ENCODE results near the gene IFNL1. TPM values are rescaled to one million over a fixed set of nuclear protein-coding genes. Genes with fewer than 3 reads are reported as not detected.

IFNL1 gene
- total and polyA plus RNA-seq, 2 donors (not counting 1 experiment from before 2014, with no cell fraction given): not detected

DNA sequence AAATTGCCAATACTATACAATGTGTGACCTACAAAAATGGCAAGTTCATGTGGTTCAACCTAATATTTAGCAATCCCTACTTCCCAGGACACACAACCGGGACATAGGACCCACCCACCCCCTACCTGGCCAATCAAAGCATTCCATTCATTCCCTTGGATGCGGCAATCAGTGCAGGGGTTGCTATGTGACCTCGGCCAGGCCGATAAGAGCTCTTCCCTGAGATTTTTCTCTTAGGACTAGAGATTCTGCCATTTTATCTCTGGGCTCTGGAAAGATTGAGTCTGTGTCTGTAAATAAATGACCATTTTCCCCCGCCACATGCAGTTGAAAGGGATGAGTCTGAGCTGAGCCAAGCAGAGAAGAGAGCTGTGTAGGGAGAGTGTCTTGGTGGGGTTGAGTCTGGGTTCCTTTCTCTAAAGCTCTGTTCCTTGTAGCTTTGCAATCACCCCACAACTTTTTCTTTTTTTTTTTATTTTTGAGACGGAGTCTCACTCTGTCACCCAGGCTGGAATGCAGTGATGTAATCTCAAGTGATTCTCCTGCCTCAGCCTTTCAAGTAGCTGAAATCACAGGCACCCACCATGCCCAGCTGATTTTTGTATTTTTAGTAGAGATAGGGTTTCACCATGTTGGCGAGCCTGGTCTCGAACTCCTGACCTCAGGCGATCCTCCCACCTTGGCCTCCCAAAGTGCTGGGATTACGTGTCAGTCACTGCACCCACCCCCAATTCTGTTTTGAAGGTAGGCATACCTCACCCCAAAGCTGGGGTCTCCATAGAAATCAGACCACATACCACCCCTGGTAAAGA lies 7.4 kb downstream of the IFNL1 start:
- TF ChIP-seq EZH2 (IDR thresholded peaks at IDR 0.05; ENCODE audit: borderline replicate concordance, insufficient read depth, low read depth, low read length, poor library complexity, severe bottlenecking): no peak
- TF ChIP-seq, protein P1, sequence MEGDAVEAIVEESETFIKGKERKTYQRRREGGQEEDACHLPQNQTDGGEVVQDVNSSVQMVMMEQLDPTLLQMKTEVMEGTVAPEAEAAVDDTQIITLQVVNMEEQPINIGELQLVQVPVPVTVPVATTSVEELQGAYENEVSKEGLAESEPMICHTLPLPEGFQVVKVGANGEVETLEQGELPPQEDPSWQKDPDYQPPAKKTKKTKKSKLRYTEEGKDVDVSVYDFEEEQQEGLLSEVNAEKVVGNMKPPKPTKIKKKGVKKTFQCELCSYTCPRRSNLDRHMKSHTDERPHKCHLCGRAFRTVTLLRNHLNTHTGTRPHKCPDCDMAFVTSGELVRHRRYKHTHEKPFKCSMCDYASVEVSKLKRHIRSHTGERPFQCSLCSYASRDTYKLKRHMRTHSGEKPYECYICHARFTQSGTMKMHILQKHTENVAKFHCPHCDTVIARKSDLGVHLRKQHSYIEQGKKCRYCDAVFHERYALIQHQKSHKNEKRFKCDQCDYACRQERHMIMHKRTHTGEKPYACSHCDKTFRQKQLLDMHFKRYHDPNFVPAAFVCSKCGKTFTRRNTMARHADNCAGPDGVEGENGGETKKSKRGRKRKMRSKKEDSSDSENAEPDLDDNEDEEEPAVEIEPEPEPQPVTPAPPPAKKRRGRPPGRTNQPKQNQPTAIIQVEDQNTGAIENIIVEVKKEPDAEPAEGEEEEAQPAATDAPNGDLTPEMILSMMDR (IDR thresholded peaks at IDR 0.05): no peak
- H3K9ac ChIP-seq (ENCODE audit: low read length): no peak overlapping the region
- no peak for ATAC-seq (ENCODE audit: low read depth)
- no peak overlapping the region for H3K4me3 ChIP-seq (ENCODE audit: control extremely low read depth in 1 of 5, extremely low read depth in 1 of 5, insufficient read depth in 1 of 5, low read depth in 2 of 5, low read length in 4 of 5)
- H3K79me2 ChIP-seq (ENCODE audit: control insufficient read depth, insufficient read depth, low read length): no peaks in the 10 kb centered on the region
- H3K36me3 ChIP-seq (replicated peaks in 1 of 2; ENCODE audit: control extremely low read depth in 1 of 2, control insufficient read depth in 1 of 2, extremely low read depth in 1 of 2, insufficient read depth in 2 of 2, low read length in 1 of 2): no peaks in the 10 kb centered on the region
- H3K27ac ChIP-seq (ENCODE audit: low read length in 2 of 2): no peak overlapping the region
- no peak for DNase-seq
- H2AFZ ChIP-seq (ENCODE audit: insufficient read depth, low read depth, low read length, poor library complexity, severe bottlenecking): no peak overlapping the region
- H3K27ac Mint-ChIP-seq: no peak overlapping the region
- H3K4me2 ChIP-seq (replicated peaks; ENCODE audit: low read depth, low read length, poor library complexity, severe bottlenecking): no peak overlapping the region
- 90% methylated on average over 10 of the region's 10 CpGs for WGBS (ENCODE audit: insufficient coverage)
- H3K9me3 ChIP-seq (ENCODE audit: control extremely low read depth in 1 of 3, control insufficient read depth in 2 of 3, insufficient read depth in 1 of 3, low read length in 2 of 3): peaks cover 0 to 4% (median 0%) of the 10 kb centered on the region in 3 donors
- intact Hi-C loops (cut with micrococcal nuclease): no loop called here
- peaks cover 18% of the 10 kb centered on the region for H3K27me3 Mint-ChIP-seq
- no peaks in the 10 kb centered on the region for H3K4me1 ChIP-seq (ENCODE audit: control insufficient read depth in 2 of 2, insufficient read depth in 2 of 2, low read length in 2 of 2)
- ChIA-PET CTCF (interaction anchor here (0.8 kb wide), 1 partner anchor 194 kb away, joined by 3 read pairs; no protein-coding TSS in a partner anchor), POLR2A (no interaction called here)
- no peaks in the 10 kb centered on the region for H3K4me1 Mint-ChIP-seq
- H3K27me3 ChIP-seq (replicated peaks in 1 of 4; ENCODE audit: control extremely low read depth in 1 of 4, control insufficient read depth in 3 of 4, insufficient read depth in 4 of 4, low read length in 3 of 4): no peaks in the 10 kb centered on the region
- H4K20me1 ChIP-seq (ENCODE audit: control insufficient read depth, insufficient read depth, low read length, poor library complexity, severe bottlenecking): no peaks in the 10 kb centered on the region
- no peaks in the 10 kb centered on the region for H3K9me3 Mint-ChIP-seq (ENCODE audit: insufficient read depth)
- H3K4me3 Mint-ChIP-seq: no peak overlapping the region

DNA sequence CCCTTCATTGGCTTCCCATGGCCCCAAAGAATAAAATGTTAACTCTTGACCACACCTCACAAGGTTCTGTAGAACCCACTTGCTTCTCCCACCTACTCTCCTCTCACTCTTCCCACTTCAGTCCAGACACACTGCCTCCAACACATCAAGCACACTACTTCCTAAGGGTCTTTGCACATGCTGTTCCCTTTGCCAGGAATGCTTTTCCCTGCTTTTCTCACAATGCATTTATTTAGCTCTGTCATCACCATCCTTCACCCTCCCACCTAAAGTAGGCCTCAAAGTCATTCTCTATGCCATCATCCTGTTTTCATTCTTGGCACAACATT lies 7.9 kb downstream of the IFNL1 start:
- no peaks in the 10 kb centered on the region for H4K20me1 ChIP-seq (ENCODE audit: control insufficient read depth, insufficient read depth, low read length, poor library complexity, severe bottlenecking)
- H3K4me2 ChIP-seq (replicated peaks; ENCODE audit: low read depth, low read length, poor library complexity, severe bottlenecking): no peak overlapping the region
- no peaks in the 10 kb centered on the region for H3K4me1 ChIP-seq (ENCODE audit: control insufficient read depth in 2 of 2, insufficient read depth in 2 of 2, low read length in 2 of 2)
- H3K27me3 ChIP-seq (replicated peaks in 1 of 4; ENCODE audit: control extremely low read depth in 1 of 4, control insufficient read depth in 3 of 4, insufficient read depth in 4 of 4, low read length in 3 of 4): no peaks in the 10 kb centered on the region
- Mint-ChIP-seq H3K9me3 (ENCODE audit: insufficient read depth) (no peaks in the 10 kb centered on the region), H3K27me3 (peaks cover 15% of the 10 kb centered on the region), H3K4me3 (no peak overlapping the region), H3K27ac (no peak overlapping the region), H3K4me1 (no peaks in the 10 kb centered on the region)
- no peak for DNase-seq
- no peak for TF ChIP-seq EZH2 (IDR thresholded peaks at IDR 0.05; ENCODE audit: borderline replicate concordance, insufficient read depth, low read depth, low read length, poor library complexity, severe bottlenecking)
- TF ChIP-seq, protein P1 (IDR thresholded peaks at IDR 0.05): no peak
- POLR2A ChIA-PET: no interaction called here
- peaks cover 0 to 4% (median 0%) of the 10 kb centered on the region in 3 donors for H3K9me3 ChIP-seq (ENCODE audit: control extremely low read depth in 1 of 3, control insufficient read depth in 2 of 3, insufficient read depth in 1 of 3, low read length in 2 of 3)
- H2AFZ ChIP-seq (ENCODE audit: insufficient read depth, low read depth, low read length, poor library complexity, severe bottlenecking): no peak overlapping the region
- no peak for ATAC-seq (ENCODE audit: low read depth)
- H3K27ac ChIP-seq (ENCODE audit: low read length in 2 of 2): no peak overlapping the region
- CTCF ChIA-PET: no interaction called here
- H3K79me2 ChIP-seq (ENCODE audit: control insufficient read depth, insufficient read depth, low read length): no peaks in the 10 kb centered on the region
- H3K36me3 ChIP-seq (replicated peaks in 1 of 2; ENCODE audit: control extremely low read depth in 1 of 2, control insufficient read depth in 1 of 2, extremely low read depth in 1 of 2, insufficient read depth in 2 of 2, low read length in 1 of 2): no peaks in the 10 kb centered on the region
- intact Hi-C loops (cut with micrococcal nuclease): no loop called here
- H3K9ac ChIP-seq (ENCODE audit: low read length): no peak overlapping the region
- H3K4me3 ChIP-seq (ENCODE audit: control extremely low read depth in 1 of 5, extremely low read depth in 1 of 5, insufficient read depth in 1 of 5, low read depth in 2 of 5, low read length in 4 of 5): no peak overlapping the region

Measured in B cell (primary cell).